Measurements from ENCODE around the gene CLEC16A.
A peak's percentile ranks its signal among the peaks of the same experiment; 100 is the strongest.

Gene CLEC16A

GRCh38 chr16:11104168-11105037 is 160.0 kb downstream of the CLEC16A start:
- DNase-seq, result no peak

- DNase-seq, result peak in 1 of 4 experiments; percentile 12
Observed at GRCh38 chr16:11105038-11105903, 160.9 kb downstream of the CLEC16A start.

GRCh38 chr16:11106726-11107125 is 162.4 kb downstream of the CLEC16A start:
- no peak for DNase-seq

GRCh38 chr16:11107780-11108465 is 163.6 kb downstream of the CLEC16A start:
- no peak for DNase-seq

GRCh38 chr16:11108466-11108805 is 164.1 kb downstream of the CLEC16A start:
- no peak for DNase-seq

GRCh38 chr16:11109566-11109965 is 165.2 kb downstream of the CLEC16A start:
- no peak for DNase-seq

GRCh38 chr16:11111150-11111549 is 166.8 kb downstream of the CLEC16A start:
- no peak for DNase-seq

GRCh38 chr16:11111856-11112634 is 167.7 kb downstream of the CLEC16A start:
- DNase-seq, result no peak

- no peak for DNase-seq
Observed at GRCh38 chr16:11112723-11113348, 168.5 kb downstream of the CLEC16A start.

- DNase-seq, result no peak
Observed at GRCh38 chr16:11114366-11115164, 170.2 kb downstream of the CLEC16A start.

- no peak for DNase-seq
Observed at GRCh38 chr16:11117576-11118211, 173.3 kb downstream of the CLEC16A start.

GRCh38 chr16:11118479-11118878 is 174.1 kb downstream of the CLEC16A start:
- no peak for DNase-seq

- no peak for DNase-seq
Observed at GRCh38 chr16:11121083-11121608, 176.8 kb downstream of the CLEC16A start.

GRCh38 chr16:11121914-11122692 is 177.7 kb downstream of the CLEC16A start:
- DNase-seq, result no peak

GRCh38 chr16:11123666-11124065 is 179.3 kb downstream of the CLEC16A start:
- no peak for DNase-seq

GRCh38 chr16:11125936-11126335 is 181.6 kb downstream of the CLEC16A start:
- no peak for DNase-seq

GRCh38 chr16:11126399-11127054 is 182.2 kb downstream of the CLEC16A start:
- no peak for DNase-seq

- no peak for DNase-seq
Observed at GRCh38 chr16:11127610-11128195, 183.3 kb downstream of the CLEC16A start.

Measured in activated CD4-positive, CD25-positive, alpha-beta regulatory T cell (primary cell).